ENCODE measurements around the gene ACAP3. TPM values are rescaled to one million over a fixed set of nuclear protein-coding genes. Genes with fewer than 3 reads are reported as not detected.

The ACAP3 gene
- total and polyA plus RNA-seq, 10 of the 15 experiments (the other 5 are each of a cell fraction or from before 2014, with no cell fraction given) = 0.05 to 34.2 (median 7.1) TPM

GRCh38 chr1:1349256-1350012 is 41.7 kb upstream of the ACAP3 start, which contains the start of gene DVL1 (continued):
- TF ChIP-seq CEBPZ (IDR thresholded peaks at IDR 0.05; ENCODE audit: low read depth, low read length) (no peak), ETV6 (conservative IDR thresholded peaks at IDR 0.05 in 1 of 2, IDR thresholded peaks at IDR 0.05 in 1 of 2; ENCODE audit: borderline replicate concordance in 1 of 2, low read depth in 1 of 2) (no peak), CBX5 (IDR thresholded peaks at IDR 0.05; ENCODE audit: low read depth) (no peak), IKZF1 (conservative IDR thresholded peaks at IDR 0.05) (peak; percentile 90), SUPT20H (IDR thresholded peaks at IDR 0.05; ENCODE audit: borderline replicate concordance, control insufficient read depth, low read depth, low read length) (no peak), ZBTB4 (CRISPR knock-in tag; IDR thresholded peaks at IDR 0.05) (no peak), STAT3 (IDR thresholded peaks at IDR 0.05; ENCODE audit: low read depth, low read length) (no peak), EED (IDR thresholded peaks at IDR 0.05; ENCODE audit: low read depth) (no peak), FOXM1 (IDR thresholded peaks at IDR 0.05; ENCODE audit: low read depth, low read length) (no peak), ZNF207 (IDR thresholded peaks at IDR 0.05; ENCODE audit: borderline replicate concordance) (peak; percentile 59; the same call in 1 of the 2 replicates), ZNF24 (IDR thresholded peaks at IDR 0.05) (no peak), SP1 (IDR thresholded peaks at IDR 0.05; ENCODE audit: low read depth, low read length) (no peak), E2F8 (IDR thresholded peaks at IDR 0.05; ENCODE audit: low read depth, partially characterized antibody) (no peak), BCLAF1 (IDR thresholded peaks at IDR 0.05) (0 out of 2 replicates have a peak, but pooled peaks have one; percentile 60), POLR2AphosphoS2 (IDR thresholded peaks at IDR 0.05; ENCODE audit: low read depth, low read length) (no peak)
